GM12865 (cell line): ENCODE measurements around the gene EML5.

ENCODE experiments used
- DNase-seq: peaks from one replicate; pipeline ENCODE4 v3.0.0; 2010; ENCODE audit warnings: low read depth
- H3K4me3 ChIP-seq: 2 replicates; pipeline ENCODE4 v1.5.1; 2011; ENCODE audit warnings: mild to moderate bottlenecking, low read depth, low read length, control low read depth
- TF ChIP-seq, protein P1 (sequence below): IDR thresholded peaks from 2 replicates; pipeline ENCODE4 v1.5.1; 2011; ENCODE audit warnings: low read length, control low read depth, low read depth, inconsistent platforms; ENCODE audit not compliant: insufficient read depth; ENCODE audit errors: missing control alignments

The EML5 gene

DNA sequence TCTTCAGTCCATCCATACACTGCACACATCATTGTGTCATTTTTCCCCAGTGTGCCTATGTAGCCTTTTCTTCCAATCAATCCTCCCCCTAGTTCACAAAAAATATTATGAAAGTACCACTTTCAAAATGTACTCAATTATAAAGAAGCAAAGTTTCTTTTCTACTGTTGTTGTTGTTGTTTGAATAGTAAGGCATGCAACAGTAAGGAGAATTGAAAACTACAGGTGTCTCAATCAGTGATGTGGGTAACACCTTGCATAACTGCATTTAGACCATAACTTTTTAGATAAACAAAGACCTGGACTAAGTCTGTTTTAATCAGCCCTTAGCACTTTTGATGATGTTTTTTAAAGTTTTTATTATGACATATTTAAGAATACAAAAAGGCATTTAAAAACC, 104.4 kb downstream of the EML5 start:
- H3K4me3 ChIP-seq: no peak overlapping the region
- DNase-seq: no peak
- TF ChIP-seq, protein P1, sequence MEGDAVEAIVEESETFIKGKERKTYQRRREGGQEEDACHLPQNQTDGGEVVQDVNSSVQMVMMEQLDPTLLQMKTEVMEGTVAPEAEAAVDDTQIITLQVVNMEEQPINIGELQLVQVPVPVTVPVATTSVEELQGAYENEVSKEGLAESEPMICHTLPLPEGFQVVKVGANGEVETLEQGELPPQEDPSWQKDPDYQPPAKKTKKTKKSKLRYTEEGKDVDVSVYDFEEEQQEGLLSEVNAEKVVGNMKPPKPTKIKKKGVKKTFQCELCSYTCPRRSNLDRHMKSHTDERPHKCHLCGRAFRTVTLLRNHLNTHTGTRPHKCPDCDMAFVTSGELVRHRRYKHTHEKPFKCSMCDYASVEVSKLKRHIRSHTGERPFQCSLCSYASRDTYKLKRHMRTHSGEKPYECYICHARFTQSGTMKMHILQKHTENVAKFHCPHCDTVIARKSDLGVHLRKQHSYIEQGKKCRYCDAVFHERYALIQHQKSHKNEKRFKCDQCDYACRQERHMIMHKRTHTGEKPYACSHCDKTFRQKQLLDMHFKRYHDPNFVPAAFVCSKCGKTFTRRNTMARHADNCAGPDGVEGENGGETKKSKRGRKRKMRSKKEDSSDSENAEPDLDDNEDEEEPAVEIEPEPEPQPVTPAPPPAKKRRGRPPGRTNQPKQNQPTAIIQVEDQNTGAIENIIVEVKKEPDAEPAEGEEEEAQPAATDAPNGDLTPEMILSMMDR: no peak

DNA sequence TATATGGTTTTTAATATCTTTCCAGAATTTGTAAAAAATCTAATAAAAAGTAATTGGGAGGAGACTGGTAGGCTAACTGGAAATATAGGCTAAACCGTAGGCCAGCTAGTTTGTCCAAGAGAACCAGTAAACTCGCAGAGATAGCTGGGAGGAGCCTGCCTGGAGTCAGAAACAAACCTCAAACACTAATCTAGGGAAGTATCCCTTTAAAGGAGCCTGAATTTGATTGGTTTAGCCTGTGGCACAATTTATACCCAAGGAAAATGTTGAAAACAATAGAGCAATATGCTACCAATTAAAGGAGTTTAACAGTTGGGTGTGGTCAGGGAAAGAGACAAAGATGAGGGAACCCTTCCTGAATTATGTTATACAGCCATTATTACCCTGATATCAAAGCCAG, 109.6 kb downstream of the EML5 start:
- TF ChIP-seq, protein P1: no peak
- DNase-seq: no peak
- no peak overlapping the region for H3K4me3 ChIP-seq

DNA sequence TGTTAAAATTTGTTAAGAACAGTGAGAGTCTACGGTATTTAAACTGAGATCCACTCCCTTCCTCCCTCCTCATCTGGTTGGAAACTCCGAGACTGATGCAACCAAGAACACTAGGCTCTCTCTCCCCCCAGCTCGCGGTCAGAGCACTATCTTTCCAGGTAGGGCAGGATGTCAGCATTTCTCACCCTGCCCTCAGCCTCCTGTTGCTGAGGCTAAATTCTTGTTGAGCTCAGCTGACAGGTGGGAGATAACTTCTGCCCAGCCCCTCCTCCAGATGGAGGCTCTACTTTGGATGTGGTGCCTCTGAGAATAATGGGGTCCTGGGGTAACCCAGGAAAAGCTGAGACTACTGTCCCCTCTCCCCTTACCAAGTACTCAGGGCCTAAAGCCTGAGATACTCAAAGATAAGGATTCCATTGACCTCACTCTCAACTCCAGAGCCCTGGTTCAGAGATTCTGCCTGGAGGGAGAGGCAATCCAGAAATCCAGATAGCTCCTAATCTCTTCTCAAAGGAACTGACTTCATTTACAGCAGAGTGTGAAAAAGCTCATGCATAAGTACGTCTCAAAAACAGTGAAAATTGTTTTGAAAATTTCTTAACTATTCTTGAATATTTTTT, 110.1 kb downstream of the EML5 start:
- H3K4me3 ChIP-seq: no peak overlapping the region
- DNase-seq: no peak
- TF ChIP-seq, protein P1: no peak

DNA sequence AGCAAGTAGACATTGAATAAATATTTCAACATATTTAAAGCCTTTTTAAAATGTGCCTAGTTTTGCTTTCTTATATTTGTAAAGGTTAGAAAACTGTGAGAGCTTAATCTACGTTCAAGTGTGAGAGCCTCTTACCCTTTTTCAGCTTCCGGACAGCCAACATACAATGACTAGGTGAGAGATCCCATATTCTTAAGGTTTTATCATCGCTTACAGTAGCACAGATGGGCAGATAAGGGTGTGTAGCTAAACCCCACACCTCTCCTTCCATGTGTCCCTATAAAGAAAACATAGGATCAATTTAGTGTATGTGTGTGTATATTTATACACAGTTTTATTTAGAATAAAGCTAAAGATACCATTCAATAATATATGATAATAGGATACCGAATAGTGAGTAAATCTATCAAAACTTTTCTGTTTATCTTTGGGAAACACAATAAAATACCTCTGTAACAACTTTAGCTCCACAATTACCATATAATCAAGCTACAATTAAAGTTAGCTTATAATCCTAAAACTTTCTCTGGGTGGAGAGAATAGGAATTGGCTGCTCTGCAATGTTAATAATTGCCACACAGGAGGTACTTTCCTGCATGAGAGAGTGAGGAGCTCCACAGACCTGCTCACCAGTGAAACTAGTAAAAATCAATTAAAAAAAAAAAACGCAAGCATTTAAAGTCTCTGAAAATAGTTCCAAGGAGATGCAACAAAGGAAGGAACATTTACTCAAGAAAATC, 110.8 kb downstream of the EML5 start:
- no peak overlapping the region for H3K4me3 ChIP-seq
- TF ChIP-seq, protein P1: no peak
- DNase-seq: no peak

DNA sequence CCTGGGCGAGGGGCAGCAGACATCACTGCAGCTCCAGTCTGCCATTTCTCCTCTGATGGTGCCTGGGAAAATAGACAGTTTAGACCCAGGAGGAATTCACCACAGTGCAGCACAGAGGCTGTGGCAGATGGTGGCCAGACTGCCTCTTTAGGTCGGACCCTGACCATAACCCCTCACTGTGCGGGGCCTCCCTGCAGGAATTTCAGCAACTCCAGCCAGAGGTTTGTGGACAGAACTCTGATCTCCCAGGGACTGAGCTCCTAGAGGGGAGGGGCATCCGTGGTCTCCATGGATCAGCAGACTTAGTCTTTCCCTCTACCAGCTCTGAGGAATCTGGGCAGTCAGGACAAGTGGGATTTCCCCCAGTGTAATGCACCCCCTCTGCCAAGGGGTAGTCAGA, 123.4 kb downstream of the EML5 start:
- no peak overlapping the region for H3K4me3 ChIP-seq
- TF ChIP-seq, protein P1: no peak
- DNase-seq: no peak

DNA sequence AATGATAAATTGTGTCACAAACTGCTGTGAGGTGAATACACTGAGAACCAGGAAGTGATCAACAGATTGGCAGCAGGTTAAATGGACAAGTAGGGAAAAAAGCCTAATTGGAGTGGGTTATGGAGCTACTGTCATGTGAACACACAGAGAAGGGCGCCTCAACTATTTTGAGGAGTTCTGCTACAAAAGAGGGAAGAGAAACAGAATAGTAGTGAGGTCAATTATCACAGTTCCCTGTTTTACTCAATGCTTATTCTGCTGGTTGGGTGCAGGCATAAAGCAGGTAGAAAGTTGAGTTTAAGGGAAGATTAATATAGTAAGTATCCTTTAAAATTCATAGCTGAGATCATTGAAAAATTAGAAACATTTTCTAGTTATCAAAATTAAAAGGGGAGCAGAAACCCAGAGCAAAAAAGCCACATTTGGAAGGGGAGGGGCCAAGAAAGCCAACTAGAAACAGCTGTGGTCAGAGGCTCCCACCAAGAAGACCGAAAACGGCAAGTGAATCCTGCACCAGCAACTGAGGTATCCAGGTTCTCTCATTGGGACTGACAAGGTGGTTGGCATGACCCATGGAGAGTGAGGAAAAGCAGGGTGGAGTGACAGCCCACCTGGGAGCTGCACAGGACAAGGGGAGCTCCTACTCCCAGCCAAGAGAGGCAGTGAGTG, 124.2 kb downstream of the EML5 start:
- peak overlapping the region; percentile 29 for H3K4me3 ChIP-seq
- DNase-seq: peak; percentile 38

More for the DNA sequence above, 124.2 kb downstream of the EML5 start:
- TF ChIP-seq, protein P1: no peak
